Stimulated activated CD8-positive, alpha-beta memory T cell treated with anti-CD3 and anti-CD28 coated beads, Interleukin-4, amount 100 ng/mL, for 4 hours (primary cell): ENCODE measurements around the gene KLK2.

Experiments used
- DNase-seq, 2 donors: peaks; one replicate each; pipeline ENCODE4 v3.0.0-alpha.2; 2020; ENCODE audit warnings: low read depth in 2 of 2, low spot score in 1 of 2

Gene KLK2

DNA sequence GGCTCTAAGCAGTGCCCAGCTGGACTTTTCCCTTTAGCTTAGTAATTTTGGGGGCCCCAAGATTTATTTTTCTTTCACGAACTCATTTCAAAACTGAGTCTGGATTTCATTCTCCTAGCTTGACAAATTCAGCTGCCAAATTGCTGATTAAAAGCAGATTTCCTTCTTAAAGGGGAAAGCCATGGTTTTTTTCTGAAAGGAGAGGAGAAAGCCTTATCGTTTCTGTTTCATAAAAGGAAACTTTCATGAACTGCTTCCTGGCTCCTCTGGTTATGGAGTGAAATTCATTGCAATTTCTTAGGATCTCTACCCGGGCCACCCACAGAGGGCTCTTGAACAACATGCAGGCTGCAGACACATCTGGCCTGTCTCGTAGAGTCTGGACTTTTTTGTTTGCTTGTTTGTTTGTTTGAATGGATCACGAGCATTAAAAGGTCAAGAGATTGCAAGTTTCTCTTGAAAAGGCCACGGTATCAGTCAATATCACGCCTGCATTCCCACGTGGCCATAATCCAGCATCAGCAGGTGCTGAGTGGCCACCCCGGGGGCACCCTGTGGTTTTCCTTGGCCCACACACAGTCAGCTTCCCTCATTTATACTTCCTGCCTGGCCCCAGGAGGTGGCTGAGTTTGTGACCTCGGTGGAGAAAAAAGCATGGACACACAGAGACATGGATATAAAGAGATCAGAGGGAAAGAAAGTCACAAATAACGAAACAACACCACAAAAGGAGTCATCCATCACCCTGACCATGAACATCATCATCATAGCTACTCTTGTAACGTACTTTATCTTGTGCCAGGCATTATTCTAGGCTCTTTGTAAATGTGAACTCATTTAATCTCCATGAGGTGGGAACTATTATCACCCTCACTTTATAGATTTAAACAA, 48.4 kb downstream of the KLK2 start:
- DNase-seq = no peak

GRCh38 chr19:50922317-50922853, 49.1 kb downstream of the KLK2 start:
- peak; percentile 39 to 51 for DNase-seq

- DNase-seq = no peak
Observed at GRCh38 chr19:50924586-50924985, 51.3 kb downstream of the KLK2 start.

- DNase-seq = no peak
Observed at GRCh38 chr19:50925734-50926133, 52.5 kb downstream of the KLK2 start.

- no peak for DNase-seq
Observed at GRCh38 chr19:50926144-50926543, 52.9 kb downstream of the KLK2 start.

DNA sequence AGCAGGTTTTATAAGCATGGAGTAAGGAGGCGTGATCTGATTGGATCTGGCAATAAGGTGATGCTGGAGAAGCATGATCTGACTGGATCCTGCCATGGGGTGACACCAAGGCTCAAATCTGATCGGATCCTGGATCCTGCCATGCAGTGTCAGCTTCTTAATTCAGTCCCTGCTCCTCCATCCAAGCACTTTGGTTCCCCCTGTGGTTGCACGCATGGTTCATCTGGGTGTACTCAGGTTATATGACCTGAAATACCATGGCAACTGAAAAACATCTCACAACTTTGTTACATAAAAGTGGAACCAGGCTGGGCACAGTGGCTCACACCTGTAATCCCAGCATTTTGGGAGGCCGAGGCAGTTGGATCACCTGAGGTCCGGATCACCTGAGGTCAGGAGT, 55.6 kb downstream of the KLK2 start:
- no peak for DNase-seq
